ENCODE data around the gene IL27RA. TPM values are rescaled to one million over a fixed set of nuclear protein-coding genes. Genes with fewer than 3 reads are reported as not detected.

IL27RA gene
- total and polyA plus RNA-seq, 2 experiments from 2014 or later = 7.7 to 11.4 TPM

- Histone ChIP-seq H4K20me1 (replicated peaks; ENCODE audit: insufficient read depth) (no peaks in the 10 kb centered on the region), H3K27ac (ENCODE audit: low read depth) (no peak within 1 kb of the TSS), H3F3A (replicated peaks; ENCODE audit: low read depth) (0 out of 2 replicates have a peak, but pooled peaks cover 5% of the 10 kb centered on the region), H3K79me2 (replicated peaks; ENCODE audit: insufficient read depth) (no peaks in the 10 kb centered on the region), H3K4me3 (no peak within 1 kb of the TSS), H2AFZ (peak within 1 kb of the TSS; percentile 66; the same call in 1 of the 2 replicates), H3K4me1 (ENCODE audit: insufficient read depth) (peaks cover 8% of the 10 kb centered on the region; the same call in 1 of the 2 replicates), H3K9me2 (ENCODE audit: insufficient read depth) (no peaks in the 10 kb centered on the region), H3K27me3 (ENCODE audit: insufficient read depth) (peaks cover 25% of the 10 kb centered on the region), H3K36me3 (ENCODE audit: insufficient read depth) (no peaks in the 10 kb centered on the region), H3K4me2 (no peak within 1 kb of the TSS)
- ATAC-seq = no peak
- Mint-ChIP-seq H3K36me3 (ENCODE audit: low read depth) (no peaks in the 10 kb centered on the region), H3K9me3 (no peaks in the 10 kb centered on the region), H3K27ac (no peak within 1 kb of the TSS), H3K4me1 (peaks cover 11% of the 10 kb centered on the region), H3K27me3 (ENCODE audit: insufficient read depth, low read depth, poor library complexity) (peaks cover 29% of the 10 kb centered on the region), H3K4me3 (no peak within 1 kb of the TSS)
- no peak for DNase-seq (ENCODE audit: low spot score)
- TF ChIP-seq NANOG (IDR thresholded peaks at IDR 0.05; ENCODE audit: borderline replicate concordance) (no peak), ZNF114 (CRISPR knock-in tag; IDR thresholded peaks at IDR 0.05) (no peak), EZH2 (IDR thresholded peaks at IDR 0.05; ENCODE audit: low read depth, unreplicated experiment) (no peak), JUNB (IDR thresholded peaks at IDR 0.05; ENCODE audit: unreplicated experiment) (no peak), ZNF462 (CRISPR knock-in tag; IDR thresholded peaks at IDR 0.05) (no peak), CREB1 (CRISPR knock-in tag; IDR thresholded peaks at IDR 0.05; ENCODE audit: low read depth) (no peak), EZH2phosphoT487 (IDR thresholded peaks at IDR 0.05; ENCODE audit: unreplicated experiment) (no peak), POLR2AphosphoS5 (IDR thresholded peaks at IDR 0.05; ENCODE audit: low read depth) (no peak), ZNF331 (CRISPR knock-in tag; IDR thresholded peaks at IDR 0.05; ENCODE audit: low read depth) (no peak), CTCF (conservative IDR thresholded peaks at IDR 0.05; ENCODE audit: low read depth in 2 of 2) (no peak), ETS1 (IDR thresholded peaks at IDR 0.05) (no peak), REST (IDR thresholded peaks at IDR 0.05; ENCODE audit: unreplicated experiment) (no peak), STAT1 (IDR thresholded peaks at IDR 0.05; ENCODE audit: unreplicated experiment) (no peak)
Observed at GRCh38 chr19:14061751-14062557, 30.4 kb downstream of the IL27RA start, which contains the start of gene PALM3. Gene PALM3, minus strand, starts transcription at chr19:14062076. Its CDS starts 96 bp downstream, at chr19:14061980.

All from GM23338 (cell line).